Heart right ventricle (tissue), 16 donors: ENCODE data around the gene CCL4. TPM values are rescaled to one million over a fixed set of nuclear protein-coding genes. Genes with fewer than 3 reads are reported as not detected.

Experiments used
- ATAC-seq, 8 donors: fragments of 200-7000 bp; cut with Tn5 transposase; one replicate each; pipeline ENCODE4 v1.9.1; 2020; ENCODE audit warnings: mild to moderate bottlenecking in 8 of 8, moderate library complexity in 8 of 8, moderate number of reproducible peaks in 1 of 8
- DNase-seq, 2 donors: peaks; one replicate each; pipeline ENCODE4 v3.0.0-alpha.2; 2020
- H3K27ac ChIP-seq, 10 donors: fragments of 200-600 bp; sonication (generic) in 2 of 10; one replicate each; pipeline versions ENCODE4 v1.5.0 to v1.8.0; 2020 to 2022; ENCODE audit warnings: mild to moderate bottlenecking in 3 of 10
- H3K27me3 ChIP-seq, 7 donors: fragments of 200-600 bp; one replicate each; pipeline ENCODE4 v1.8.0; 2021 to 2022; ENCODE audit warnings: mild to moderate bottlenecking in 2 of 7
- H3K36me3 ChIP-seq, 9 donors: fragments of 200-600 bp; sonication (generic) in 1 of 9; one replicate each; pipeline versions ENCODE4 v1.5.0 to v1.8.0; 2020 to 2022; ENCODE audit warnings: mild to moderate bottlenecking in 2 of 9
- H3K4me1 ChIP-seq, 9 donors: fragments of 200-600 bp; sonication (generic) in 1 of 9; one replicate each; pipeline versions ENCODE4 v1.5.0 to v1.8.0; 2020 to 2022; ENCODE audit warnings: mild to moderate bottlenecking in 4 of 9
- H3K4me3 ChIP-seq, 10 donors: fragments of 200-600 bp; sonication (generic) in 2 of 10; one replicate each; pipeline versions ENCODE4 v1.5.0 to v1.8.0; 2020 to 2022; ENCODE audit warnings: mild to moderate bottlenecking in 7 of 10, moderate library complexity in 2 of 10
- H3K9me3 ChIP-seq, 11 donors: fragments of 200-600 bp in 10 of 11; sonication (generic) in 2 of 11; one replicate each; pipeline versions ENCODE4 v1.5.0 to v1.8.0; 2013 to 2022; ENCODE audit warnings: mild to moderate bottlenecking in 2 of 11, control low read depth in 1 of 11, moderate library complexity in 1 of 11
- WGBS, 2 donors: extraction: QIAGEN DNeasy Blood & Tissue Kit; methylation state at CpG; one replicate each; pipeline ENCODE4 v1.1.7; 2013; ENCODE audit warnings: inconsistent platforms in 1 of 2; 5-methylcytosine and 5-hydroxymethylcytosine counted together
- intact Hi-C, 10 donors: fragments of 100-400 bp; cut with DNase I; formaldehyde crosslinking; loops; one replicate each; pipeline versions ENCODE4 v1.11.1 to v1.14.2; 2022
- polyA plus RNA-seq, 2 donors: library from polyadenylated mRNA; stranded (reverse); fragments of 200-250 nt; gene quantifications; one replicate each; pipeline ENCODE4 v1.2.3, GENCODE V29; 2013
- total RNA-seq, 10 donors: library from RNA; stranded (reverse); fragmentation: NEBNext Ultra II Directional in 3 of 10; extraction: Animal tissue kit (Norgen Biotek cat#: 25700) in 3 of 10; gene quantifications; one replicate each; pipeline versions ENCODE4 v1.2.1 to v1.2.4, GENCODE V29; 2021 to 2023
- TF ChIP-seq, protein P1 (sequence below), 9 donors: fragments of 200-600 bp; sonication (generic) in 2 of 9; IDR thresholded peaks; one replicate each; pipeline versions ENCODE4 v1.5.0 to v1.8.0; 2021 to 2022; ENCODE audit warnings: antibody characterized with exemption in 9 of 9, mild to moderate bottlenecking in 5 of 9, moderate library complexity in 1 of 9
- donor health status: Arrhythmogenic right ventricular cardiomyopathy.
- donor health status: ischemic (EF 13 %, LVEDD 7.1; RV severe dilation, severe dysfunction).
- donor health status: healthy with polysubstance abuse.
- donor health status: DM: no; HTN: yes; CAD: no.
- donor health status: DM: no; HTN: no; CAD: no.
- donor health status: ischemic (EF 25% LVEDD 6.9; RV normal size, moderate dysfunction).
- donor health status: ischemic (EF 25% LVEDD 5.7; RV mildly dilated, moderate dysfunction).
- donor health status: healthy.
- donor health status: DM: yes; HTN: yes; CAD: no.
- donor health status: Ischemic cardiomyopathy.
- donor health status: ischemic (EF 35%, LVEDD 5.7; RV mildly dilated, moderate dysfunction).
- donor health status: nonischemic (EF 11% LVEDD 7.7; RV severe dilation, severe dysfunction).
- donor health status: DM: yes; HTN: yes; CAD: no.
- donor health status: PGD.
- donor health status: ischemic (EF 29% LVEDD 5.4; RV normal size, mild dysfunction).
- donor health status: nonischemic (EF 23%, LVEDD 6.1; RV moderate dilation, normal function).

Gene CCL4
- total and polyA plus RNA-seq, 12 donors = 0.32 to 18.2 (median 0.78) TPM

DNA sequence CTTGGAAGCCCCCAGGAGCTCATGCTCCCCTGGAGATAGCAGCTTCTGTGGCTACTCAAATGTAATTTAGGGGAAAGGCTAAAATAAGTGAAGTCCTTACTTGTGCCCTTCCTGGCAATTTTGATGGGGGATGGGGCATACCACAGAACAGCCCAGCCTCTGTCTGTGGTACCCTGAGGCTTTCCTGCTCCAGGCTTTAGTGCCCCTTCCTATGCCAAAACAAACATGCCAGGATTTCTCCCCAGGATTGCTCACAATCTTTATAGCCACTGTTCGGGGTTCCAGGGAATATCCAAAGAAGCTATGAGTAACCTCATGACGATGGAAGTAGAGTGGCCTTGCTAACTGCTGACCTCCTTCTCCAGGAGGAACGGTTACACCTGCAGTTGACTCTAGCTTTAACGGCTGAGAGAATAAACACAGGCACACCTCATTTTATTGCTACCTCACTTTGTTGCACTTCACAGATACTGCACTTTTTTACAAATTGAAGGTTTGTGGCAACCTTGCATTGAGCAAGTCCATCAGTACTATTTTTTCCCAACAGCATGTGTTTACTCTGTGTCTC lies 24.9 kb downstream of the CCL4 start:
- DNase-seq (no peak), ATAC-seq (no peak)
- intact Hi-C loops = no loop called here
- peaks cover 0 to 14% (median 0%) of the 10 kb centered on the region in 7 donors for H3K27me3 ChIP-seq
- no peaks in the 10 kb centered on the region for H3K36me3 ChIP-seq
- no peak overlapping the region for H3K4me3 ChIP-seq
- TF ChIP-seq, protein P1, sequence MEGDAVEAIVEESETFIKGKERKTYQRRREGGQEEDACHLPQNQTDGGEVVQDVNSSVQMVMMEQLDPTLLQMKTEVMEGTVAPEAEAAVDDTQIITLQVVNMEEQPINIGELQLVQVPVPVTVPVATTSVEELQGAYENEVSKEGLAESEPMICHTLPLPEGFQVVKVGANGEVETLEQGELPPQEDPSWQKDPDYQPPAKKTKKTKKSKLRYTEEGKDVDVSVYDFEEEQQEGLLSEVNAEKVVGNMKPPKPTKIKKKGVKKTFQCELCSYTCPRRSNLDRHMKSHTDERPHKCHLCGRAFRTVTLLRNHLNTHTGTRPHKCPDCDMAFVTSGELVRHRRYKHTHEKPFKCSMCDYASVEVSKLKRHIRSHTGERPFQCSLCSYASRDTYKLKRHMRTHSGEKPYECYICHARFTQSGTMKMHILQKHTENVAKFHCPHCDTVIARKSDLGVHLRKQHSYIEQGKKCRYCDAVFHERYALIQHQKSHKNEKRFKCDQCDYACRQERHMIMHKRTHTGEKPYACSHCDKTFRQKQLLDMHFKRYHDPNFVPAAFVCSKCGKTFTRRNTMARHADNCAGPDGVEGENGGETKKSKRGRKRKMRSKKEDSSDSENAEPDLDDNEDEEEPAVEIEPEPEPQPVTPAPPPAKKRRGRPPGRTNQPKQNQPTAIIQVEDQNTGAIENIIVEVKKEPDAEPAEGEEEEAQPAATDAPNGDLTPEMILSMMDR (IDR thresholded peaks at IDR 0.05) = no peak
- 85 to 87% methylated on average over 4 of the region's 4 CpGs for WGBS, 2 donors
- peaks cover 0 to 26% (median 17%) of the 10 kb centered on the region in 11 donors for H3K9me3 ChIP-seq
- peaks cover 0 to 31% (median 0%) of the 10 kb centered on the region in 9 donors for H3K4me1 ChIP-seq
- no peak overlapping the region for H3K27ac ChIP-seq

DNA sequence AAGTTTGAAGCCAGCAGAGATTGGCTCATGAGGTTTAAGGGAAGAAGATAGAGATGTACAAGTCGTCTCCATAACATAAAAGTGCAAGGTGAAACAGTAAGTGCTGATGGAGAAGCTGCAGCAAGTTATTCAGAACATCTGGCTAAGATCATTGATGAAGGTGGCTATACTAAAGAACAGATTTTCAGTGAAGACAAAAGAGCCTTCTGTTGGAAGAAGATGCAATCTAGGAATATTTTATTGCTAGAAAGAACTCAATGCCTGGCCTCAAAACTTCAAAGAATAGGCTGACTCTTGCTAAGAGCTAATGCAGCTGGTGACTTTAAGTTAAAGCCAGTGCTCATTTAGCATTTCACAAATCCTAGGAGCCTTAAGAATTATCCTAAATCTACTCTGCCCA lies 26.0 kb downstream of the CCL4 start:
- ATAC-seq (no peak), DNase-seq (no peak)
- Histone ChIP-seq H3K27ac (no peak overlapping the region), H3K9me3 (peaks cover 0 to 24% (median 16%) of the 10 kb centered on the region in 11 donors), H3K4me3 (no peak overlapping the region), H3K36me3 (no peaks in the 10 kb centered on the region), H3K27me3 (peaks cover 0 to 20% (median 0%) of the 10 kb centered on the region in 7 donors), H3K4me1 (peaks cover 0 to 36% (median 0%) of the 10 kb centered on the region in 9 donors)
- intact Hi-C loops = no loop called here
- WGBS, 2 donors = 29 to 44% methylated on average over 1 of the region's 1 CpG
- TF ChIP-seq, protein P1 (IDR thresholded peaks at IDR 0.05) = no peak

DNA sequence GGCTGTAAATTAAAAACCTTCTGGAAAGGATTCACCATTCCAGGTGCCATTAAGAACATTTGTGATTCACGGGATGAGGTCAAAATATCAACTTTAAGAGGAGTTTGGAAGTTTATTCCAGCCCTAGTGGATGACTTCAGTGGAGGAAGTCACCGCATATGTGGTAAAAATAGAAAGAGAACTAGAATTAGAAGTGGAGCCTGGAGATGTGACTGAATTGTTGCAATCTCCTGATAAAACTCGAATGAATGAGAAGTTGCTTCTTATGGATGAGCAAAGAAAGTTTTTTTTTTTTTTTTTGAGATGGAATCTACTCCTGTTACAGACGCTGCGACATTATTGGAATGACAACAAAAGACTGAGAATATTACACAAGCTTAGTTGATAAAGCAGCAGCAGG lies 26.7 kb downstream of the CCL4 start:
- Histone ChIP-seq H3K27me3 (peaks cover 0 to 24% (median 0%) of the 10 kb centered on the region in 7 donors), H3K4me1 (peaks cover 0 to 36% (median 0%) of the 10 kb centered on the region in 9 donors), H3K9me3 (peaks cover 0 to 17% (median 9%) of the 10 kb centered on the region in 11 donors), H3K4me3 (no peak overlapping the region), H3K27ac (no peak overlapping the region), H3K36me3 (no peaks in the 10 kb centered on the region)
- TF ChIP-seq, protein P1 (IDR thresholded peaks at IDR 0.05) = no peak
- DNase-seq (no peak), ATAC-seq (no peak)
- 30 to 34% methylated on average over 5 of the region's 5 CpGs for WGBS, 2 donors
- intact Hi-C loops = no loop called here

DNA sequence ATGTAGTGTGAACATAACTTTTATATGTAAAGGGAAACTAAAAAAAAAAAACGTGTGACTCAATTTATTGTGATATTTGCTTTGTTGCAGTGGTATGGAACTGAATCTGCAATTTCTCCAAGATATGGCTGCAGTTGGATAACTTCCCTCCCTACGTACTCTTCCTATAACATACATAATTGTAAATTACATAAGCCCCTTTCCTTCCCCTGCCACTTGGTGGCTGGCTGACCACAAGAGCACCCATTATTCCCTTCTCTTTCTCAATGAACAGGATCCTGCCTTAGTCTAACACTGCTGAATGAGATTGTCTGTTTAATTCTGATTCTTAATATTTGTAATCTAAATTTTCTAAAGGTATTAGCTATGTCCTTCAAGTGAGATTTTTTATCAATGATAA lies 27.8 kb downstream of the CCL4 start:
- H3K27me3 ChIP-seq = peaks cover 0 to 34% (median 0%) of the 10 kb centered on the region in 7 donors
- H3K9me3 ChIP-seq = peaks cover 0 to 6% (median 0%) of the 10 kb centered on the region in 11 donors
- ATAC-seq = no peak
- DNase-seq = no peak
- WGBS, 2 donors = 57 to 61% methylated on average over 2 of the region's 2 CpGs
- TF ChIP-seq, protein P1 (IDR thresholded peaks at IDR 0.05) = no peak
- no peaks in the 10 kb centered on the region for H3K36me3 ChIP-seq
- H3K4me1 ChIP-seq = peaks cover 0 to 36% (median 0%) of the 10 kb centered on the region in 9 donors
- H3K4me3 ChIP-seq = no peak overlapping the region
- no peak overlapping the region for H3K27ac ChIP-seq
- intact Hi-C loops = no loop called here
